ENCODE data around the gene ENO1.
"Not testable (repeated sequence)": the region's sequence is repeated elsewhere in the genome, so short reads cannot be mapped to it uniquely, and the experiment has no call there.

GRCh38 chr1:8896775-8897174 lies 18.3 kb upstream of the ENO1 start:
- TF ChIP-seq PAX8 (IDR thresholded peaks at IDR 0.05); REST (IDR thresholded peaks at IDR 0.05; ENCODE audit: low read depth, low read length); FOS (IDR thresholded peaks at IDR 0.05; ENCODE audit: borderline replicate concordance, extremely low read depth, insufficient read length); CEBPZ (IDR thresholded peaks at IDR 0.05; ENCODE audit: low read depth, low read length): not testable (repeated sequence)

Measured in GM12878 (cell line).